Fibroblast of lung (primary cell): ENCODE results near the gene ASPRV1. TPM values are rescaled to one million over a fixed set of nuclear protein-coding genes. Genes with fewer than 3 reads are reported as not detected.

Experiments used
- DNase-seq, 2 donors: peaks; one replicate each; pipeline versions ENCODE4 v3.0.0 to v3.0.0-alpha.2; 2010; ENCODE audit warnings: low read depth in 2 of 2
- H2AFZ ChIP-seq: 2 replicates; pipeline ENCODE4 v1.5.1; 2012; ENCODE audit warnings: low read length, control low read depth, inconsistent platforms
- H3K27ac ChIP-seq: 2 replicates; pipeline ENCODE4 v1.5.1; 2011; ENCODE audit warnings: low read length, control low read depth; ENCODE audit not compliant: insufficient read depth
- H3K27me3 ChIP-seq: 2 replicates; pipeline ENCODE4 v1.5.1; 2011; ENCODE audit warnings: mild to moderate bottlenecking, low read length; ENCODE audit not compliant: control insufficient read depth, insufficient read depth
- H3K36me3 ChIP-seq: 2 replicates; pipeline ENCODE4 v1.5.1; 2011; ENCODE audit warnings: low read length; ENCODE audit not compliant: control insufficient read depth, insufficient read depth
- H3K4me1 ChIP-seq: 2 replicates; pipeline ENCODE4 v1.5.1; 2011; ENCODE audit warnings: low read length; ENCODE audit not compliant: control insufficient read depth, insufficient read depth; ENCODE audit errors: extremely low read depth
- H3K4me2 ChIP-seq: 2 replicates; pipeline ENCODE4 v1.5.1; 2011; ENCODE audit warnings: low read length, control low read depth; ENCODE audit not compliant: insufficient read depth; ENCODE audit errors: extremely low read depth
- H3K4me3 ChIP-seq, 4 experiments: fragments of 200-600 bp in 1 of 4; sonication (generic) in 1 of 4; replicated peaks in 1 of 4; 2 replicates each; pipeline ENCODE4 v1.5.1; 2011 to 2016; ENCODE audit warnings: low read length in 4 of 4, low read depth in 3 of 4, mild to moderate bottlenecking in 3 of 4, control low read depth in 2 of 4, inconsistent platforms in 1 of 4, mixed read lengths in 1 of 4; ENCODE audit not compliant: insufficient read depth in 1 of 4; ENCODE audit errors: control extremely low read depth in 1 of 4
- H3K79me2 ChIP-seq: 2 replicates; pipeline ENCODE4 v1.5.1; 2012; ENCODE audit warnings: mild to moderate bottlenecking, low read length, inconsistent platforms; ENCODE audit not compliant: control insufficient read depth, insufficient read depth
- H3K9ac ChIP-seq: 2 replicates; pipeline ENCODE4 v1.5.1; 2011; ENCODE audit warnings: mild to moderate bottlenecking, low read length, control low read depth; ENCODE audit not compliant: insufficient read depth
- H3K9me3 ChIP-seq: 2 replicates; pipeline ENCODE4 v1.5.1; 2012; ENCODE audit warnings: low read depth, low read length; ENCODE audit not compliant: control insufficient read depth, insufficient read depth
- H4K20me1 ChIP-seq: 2 replicates; pipeline ENCODE4 v1.5.1; 2011; ENCODE audit warnings: low read length; ENCODE audit not compliant: control insufficient read depth, insufficient read depth; ENCODE audit errors: extremely low read depth
- CTCF ChIP-seq, 2 donors: IDR thresholded peaks in 1 of 2; conservative IDR thresholded peaks in 1 of 2; 1 replicate in 1 of 2; 2 replicates in 1 of 2; pipeline ENCODE4 v1.5.1; 2011 to 2012; ENCODE audit warnings: low read length in 2 of 2, control low read depth in 1 of 2, inconsistent platforms in 1 of 2, low read depth in 1 of 2, mild to moderate bottlenecking in 1 of 2
- EZH2 ChIP-seq: IDR thresholded peaks from 2 replicates; pipeline ENCODE4 v1.5.1; 2012; ENCODE audit warnings: low read length, control low read depth, mild to moderate bottlenecking; ENCODE audit errors: missing control alignments
- polyA plus RNA-seq, 2 donors: library from polyadenylated mRNA; depleted of rRNA in 1 of 2; stranded (reverse) in 1 of 2; unstranded in 1 of 2; fragments of >200 nt; gene quantifications; 2 replicates each; pipeline ENCODE4 v1.2.1, GENCODE V29; 2011 to 2012; ENCODE audit warnings: missing spikeins in 1 of 2
- total RNA-seq: library from RNA; depleted of rRNA; stranded (reverse); fragments of >200 nt; gene quantifications from 2 replicates; pipeline ENCODE4 v1.2.1, GENCODE V29; 2014

ASPRV1 gene
- total and polyA plus RNA-seq, 2 donors (not counting 1 experiment from before 2014, with no cell fraction given) = 0.08 to 0.33 TPM

GRCh38 chr2:69988086-69988635 is 26.7 kb upstream of the ASPRV1 start:
- Histone ChIP-seq H3K27me3 (no peaks in the 10 kb centered on the region), H3K4me1 (no peaks in the 10 kb centered on the region), H3K4me3 (no peak overlapping the region), H3K79me2 (no peaks in the 10 kb centered on the region), H3K36me3 (no peaks in the 10 kb centered on the region), H3K27ac (no peak overlapping the region), H3K9ac (no peak overlapping the region), H4K20me1 (no peaks in the 10 kb centered on the region), H3K9me3 (no peaks in the 10 kb centered on the region), H3K4me2 (no peak overlapping the region), H2AFZ (no peak overlapping the region)
- no peak for DNase-seq
- no peak for TF ChIP-seq EZH2
- no peak for TF ChIP-seq CTCF (conservative IDR thresholded peaks at IDR 0.05 in 1 of 2, IDR thresholded peaks at IDR 0.05 in 1 of 2; ENCODE audit: low read depth in 1 of 2, low read length in 2 of 2)

- H3K9ac ChIP-seq = no peak overlapping the region
- H3K36me3 ChIP-seq = no peaks in the 10 kb centered on the region
- no peak overlapping the region for H3K27ac ChIP-seq
- no peaks in the 10 kb centered on the region for H3K27me3 ChIP-seq
- H3K4me3 ChIP-seq = no peak overlapping the region
- H3K9me3 ChIP-seq = no peaks in the 10 kb centered on the region
- H4K20me1 ChIP-seq = no peaks in the 10 kb centered on the region
- TF ChIP-seq CTCF (conservative IDR thresholded peaks at IDR 0.05 in 1 of 2, IDR thresholded peaks at IDR 0.05 in 1 of 2; ENCODE audit: low read depth in 1 of 2, low read length in 2 of 2) (no peak), EZH2 (no peak)
- DNase-seq = no peak
- no peaks in the 10 kb centered on the region for H3K79me2 ChIP-seq
- no peak overlapping the region for H2AFZ ChIP-seq
- H3K4me1 ChIP-seq = no peaks in the 10 kb centered on the region
- H3K4me2 ChIP-seq = no peak overlapping the region
Observed at GRCh38 chr2:69986691-69987090, 25.3 kb upstream of the ASPRV1 start.

- Histone ChIP-seq H3K79me2 (no peaks in the 10 kb centered on the region), H3K27me3 (no peaks in the 10 kb centered on the region), H3K4me1 (no peaks in the 10 kb centered on the region), H4K20me1 (no peaks in the 10 kb centered on the region), H3K9me3 (no peaks in the 10 kb centered on the region), H3K36me3 (no peaks in the 10 kb centered on the region), H2AFZ (no peak overlapping the region), H3K27ac (no peak overlapping the region), H3K4me3 (no peak overlapping the region), H3K4me2 (no peak overlapping the region), H3K9ac (no peak overlapping the region)
- DNase-seq = peak in 1 of 2 donors; percentile 63
- TF ChIP-seq CTCF (conservative IDR thresholded peaks at IDR 0.05 in 1 of 2, IDR thresholded peaks at IDR 0.05 in 1 of 2; ENCODE audit: low read depth in 1 of 2, low read length in 2 of 2) (no peak), EZH2 (no peak)
Observed at GRCh38 chr2:69985688-69986087, 24.3 kb upstream of the ASPRV1 start.
